K562 (cell line): Measurements from ENCODE around the gene KRTAP10-4. TPM values are rescaled to one million over a fixed set of nuclear protein-coding genes. Genes with fewer than 3 reads are reported as not detected.
A peak's percentile ranks its signal among the peaks of the same experiment; 100 is the strongest.

ENCODE experiments used
- ATAC-seq: fragments of 200-7000 bp; cut with Tn5 transposase; 3 replicates; pipeline ENCODE4 v1.9.1; 2020; ENCODE audit warnings: moderate library complexity
- BruUV-seq: library from RNA; stranded (reverse); fragments of 400-500 nt; replicated peaks from 2 replicates; lab custom pipeline; 2021; lab: Mats Ljungman, UMichigan
- CTCF ChIA-PET: fragments of 300-600 bp; formaldehyde crosslinking; extraction: SDS; loops from one replicate; lab custom pipeline; 2021; ENCODE audit warnings: low intra/inter-chr PET ratio; lab: Yijun Ruan, JAX
- POLR2A ChIA-PET: fragments of 300-600, 350-650 bp; sonication (Branson Sonifier 250); formaldehyde crosslinking; extraction: SDS; loops from one replicate; lab custom pipeline; 2021; ENCODE audit warnings: antibody characterized with exemption, inconsistent platforms; lab: Yijun Ruan, JAX
- DNase-seq, 4 experiments: peaks; one replicate each; pipeline versions ENCODE4 v3.0.0 to v3.0.0-alpha.2; 2011 to 2018; ENCODE audit warnings: low spot score in 3 of 4, mixed read lengths in 3 of 4; ENCODE audit errors: extremely low read depth in 1 of 4
- FAIRE-seq: peaks from 2 replicates; lab custom pipeline; 2011; peaks lifted over from hg19 to GRCh38; lab: Jason Lieb, UNC
- H2AFZ ChIP-seq: 2 replicates; pipeline ENCODE4 v1.6.0; 2011; ENCODE audit warnings: low read depth, low read length, control low read depth, inconsistent platforms
- H3K27ac ChIP-seq: fragments of 200-600 bp; 3 replicates; pipeline ENCODE4 v1.8.0; 2011; ENCODE audit warnings: low read depth, mild to moderate bottlenecking, control low read depth, inconsistent platforms, low read length, moderate library complexity, mixed read lengths; ENCODE audit errors: extremely low read depth
- H3K27me3 ChIP-seq, 2 experiments: fragments of 300-600 bp in 1 of 2; 2 replicates in 1 of 2; 3 replicates in 1 of 2; pipeline versions ENCODE4 v1.6.0 to v1.8.0; 2011; ENCODE audit warnings: inconsistent platforms in 2 of 2, low read length in 2 of 2, mild to moderate bottlenecking in 1 of 2, mixed read lengths in 1 of 2, moderate library complexity in 1 of 2; ENCODE audit not compliant: control insufficient read depth in 2 of 2, insufficient read depth in 2 of 2
- H3K36me3 ChIP-seq: fragments of 300-600 bp; 3 replicates; pipeline ENCODE4 v1.8.0; 2011; ENCODE audit warnings: mild to moderate bottlenecking, low read length, inconsistent platforms; ENCODE audit not compliant: control insufficient read depth, insufficient read depth
- H3K4me1 ChIP-seq, 2 experiments: fragments of 200-600 bp in 1 of 2; replicated peaks in 1 of 2; 2 replicates in 1 of 2; 3 replicates in 1 of 2; pipeline versions ENCODE4 v1.5.1 to v1.8.0; 2011; ENCODE audit warnings: inconsistent platforms in 2 of 2, low read length in 2 of 2, mild to moderate bottlenecking in 1 of 2, mixed read lengths in 1 of 2, moderate library complexity in 1 of 2; ENCODE audit not compliant: control insufficient read depth in 2 of 2, insufficient read depth in 2 of 2
- H3K4me2 ChIP-seq: 2 replicates; pipeline ENCODE4 v1.6.1; 2011; ENCODE audit warnings: low read length, control low read depth, inconsistent platforms, mixed read lengths; ENCODE audit not compliant: insufficient read depth
- H3K4me3 ChIP-seq: fragments of 200-600 bp; sonication (generic), shearing (Covaris generic); 2 replicates; pipeline ENCODE4 v1.5.1; 2016; ENCODE audit warnings: control low read depth, inconsistent platforms
- H3K79me2 ChIP-seq: fragments of 200-600 bp; 3 replicates; pipeline ENCODE4 v1.8.0; 2011; ENCODE audit warnings: low read length, inconsistent platforms; ENCODE audit not compliant: control insufficient read depth, insufficient read depth
- H3K9ac ChIP-seq, 2 experiments: 2 replicates each; pipeline versions ENCODE4 v1.6.0 to v1.6.1; 2011; ENCODE audit warnings: low read depth in 2 of 2, low read length in 2 of 2, control low read depth in 1 of 2, inconsistent platforms in 1 of 2, mild to moderate bottlenecking in 1 of 2, mixed read lengths in 1 of 2; ENCODE audit not compliant: insufficient read depth in 1 of 2
- H3K9me1 ChIP-seq: one replicate; pipeline ENCODE4 v1.6.0; 2011; ENCODE audit warnings: inconsistent platforms, mild to moderate bottlenecking, low read length, moderate library complexity; ENCODE audit not compliant: control insufficient read depth, insufficient read depth
- H3K9me3 ChIP-seq: replicated peaks from 2 replicates; pipeline ENCODE4 v1.5.1; 2011; ENCODE audit warnings: low read depth, low read length, inconsistent platforms; ENCODE audit not compliant: control insufficient read depth, insufficient read depth
- H4K20me1 ChIP-seq: replicated peaks from 2 replicates; pipeline ENCODE4 v1.6.1; 2011; ENCODE audit warnings: low read length, inconsistent platforms, mixed read lengths; ENCODE audit not compliant: control insufficient read depth, insufficient read depth
- BHLHE40 ChIP-seq: IDR thresholded peaks from 2 replicates; pipeline ENCODE4 v1.6.1; 2011; ENCODE audit warnings: low read length, improper control_type of control experiment
- NONO ChIP-seq, 2 experiments: fragments of 200-400 bp in 1 of 2; fragments of 450-650 bp in 1 of 2; formaldehyde crosslinking in 1 of 2; IDR thresholded peaks; 2 replicates each; pipeline ENCODE4 v1.6.1; 2017; ENCODE audit warnings: low read depth in 2 of 2, mild to moderate bottlenecking in 2 of 2, moderate library complexity in 2 of 2, low read length in 1 of 2
- RBM34 ChIP-seq: fragments of 200-400 bp; formaldehyde crosslinking; IDR thresholded peaks from 2 replicates; pipeline ENCODE4 v1.6.1; 2018; ENCODE audit warnings: low read length, borderline replicate concordance; ENCODE audit not compliant: insufficient read depth
- ZNF184 ChIP-seq: sonication (generic); formaldehyde crosslinking; IDR thresholded peaks from 2 replicates; pipeline ENCODE4 v1.5.0; 2020; ENCODE audit warnings: missing genetic modification reagents
- ZNF518B ChIP-seq: fragments of 250-450 bp; sonication (Bioruptor Pico); IDR thresholded peaks from 2 replicates; pipeline ENCODE4 v1.5.0; 2021; ENCODE audit warnings: mild to moderate bottlenecking, moderate library complexity
- ZNF717 ChIP-seq: fragments of 250-450 bp; sonication (Bioruptor Pico); IDR thresholded peaks from 2 replicates; pipeline ENCODE4 v1.5.0; 2021
- WGBS: fragments of 100-300 bp; shearing (Covaris generic); methylation state at CpG from one replicate; pipeline ENCODE4 v1.1.6; 2016; ENCODE audit warnings: low coverage, mixed read lengths; ENCODE audit not compliant: insufficient coverage; ENCODE audit errors: missing lambda C conversion rate; 5-methylcytosine and 5-hydroxymethylcytosine counted together
- in situ Hi-C: fragments of 300-500 bp; cut with MboI; formaldehyde crosslinking; loops from 4 replicates; pipeline ENCODE4 v1.15.0; 2018; ENCODE audit warnings: inconsistent platforms, mixed read lengths
- intact Hi-C: fragments of 100-400 bp; cut with micrococcal nuclease; formaldehyde crosslinking; loops from 2 replicates; pipeline ENCODE4 v1.14.2; 2022
- polyA plus RNA-seq, 8 experiments: library from polyadenylated mRNA; depleted of rRNA in 4 of 8; stranded (reverse) in 5 of 8; unstranded in 3 of 8; fragments of >200 nt; fragmentation: Nextera tagmentation in 2 of 8; fragmentation: Illumina TruSeq in 1 of 8; extraction: Ambion mirVana in 2 of 8; extraction: Trizol in 1 of 8; gene quantifications; 2 replicates each; pipeline versions ENCODE4 v1.2.1 to v1.2.3, GENCODE V29; 2011 to 2014; ENCODE audit warnings: inconsistent platforms in 1 of 8, missing spikeins in 1 of 8
- total RNA-seq, 7 experiments: library from RNA; depleted of rRNA in 6 of 7; stranded (reverse); fragments of >200 nt in 6 of 7; fragmentation: Illumina TruSeq in 2 of 7; extraction: Trizol in 2 of 7; gene quantifications; 2 replicates each; pipeline versions ENCODE4 v1.2.1 to v1.2.3, GENCODE V29; 2011 to 2021; ENCODE audit warnings: low replicate concordance in 1 of 7
- TF ChIP-seq, protein P1 (sequence below), 2 experiments: fragments of 450-650 bp; formaldehyde crosslinking in 1 of 2; IDR thresholded peaks; 2 replicates each; pipeline versions ENCODE4 v1.4.0 to v1.6.1; 2014 to 2020; ENCODE audit warnings: mild to moderate bottlenecking in 2 of 2, borderline replicate concordance in 1 of 2, low read depth in 1 of 2

The KRTAP10-4 gene
- total and polyA plus RNA-seq, 9 of the 15 experiments (the other 6 are each of a cell fraction or from before 2014, with no cell fraction given), result not detected

- TF ChIP-seq ZNF518B (no peak), ZNF184 (CRISPR knock-in tag) (no peak)
These were observed 8.5 kb downstream of the KRTAP10-4 start (continued) for GRCh38 chr21:44582055-44582454.

DNA sequence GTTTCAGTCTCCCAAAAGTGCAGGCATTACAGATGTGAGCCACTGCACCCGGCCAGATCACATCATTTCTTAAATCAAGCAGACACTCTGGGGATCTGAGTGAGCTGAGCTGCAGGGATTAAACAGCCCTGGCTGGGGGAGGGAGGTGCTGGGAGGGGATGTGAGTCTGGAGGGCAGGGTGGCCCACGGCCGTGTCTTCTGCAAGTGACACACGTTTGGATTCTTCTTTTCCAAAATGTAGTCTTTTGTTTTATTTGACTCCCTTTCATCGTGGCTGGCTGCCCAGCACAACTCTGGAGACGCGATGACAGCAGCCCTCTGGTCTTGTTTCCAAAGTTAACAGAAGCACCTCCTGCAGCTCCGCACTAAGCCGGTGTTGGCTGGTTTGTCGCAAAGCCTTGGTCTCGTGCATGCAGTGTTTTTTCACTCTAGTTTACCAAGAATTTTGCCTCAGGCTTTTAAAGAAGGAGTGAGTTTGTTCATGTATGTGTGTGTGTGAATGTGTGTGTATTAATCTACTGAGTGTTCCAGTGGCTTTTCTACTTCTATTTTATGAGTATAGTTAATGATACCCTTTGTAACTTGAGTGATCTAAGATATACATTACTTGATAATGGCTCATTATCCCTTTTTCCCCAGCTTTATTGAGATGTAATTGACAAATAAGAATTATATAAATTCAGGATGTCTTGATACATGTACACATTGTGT, 9.7 kb downstream of the KRTAP10-4 start:
- H3K27ac ChIP-seq, result no peak overlapping the region
- H3K4me3 ChIP-seq, result no peak overlapping the region
- H3K4me2 ChIP-seq, result no peak overlapping the region
- no peak overlapping the region for H3K9ac ChIP-seq
- H4K20me1 ChIP-seq, result no peaks in the 10 kb centered on the region
- ChIA-PET POLR2A (interaction anchor here (0.8 to 1.6 kb wide), 2 partner anchors 13 to 95 kb away, joined by 3 to 4 read pairs; no protein-coding TSS in a partner anchor), CTCF (no interaction called here)
- ATAC-seq, result no peak
- H3K79me2 ChIP-seq, result no peaks in the 10 kb centered on the region
- H3K27me3 ChIP-seq, result peaks cover 0 to 6% of the 10 kb centered on the region in 2 experiments; a peak in 1 of 5 replicates
- TF ChIP-seq NONO (IDR thresholded peaks at IDR 0.05; ENCODE audit: low read depth in 2 of 2, low read length in 1 of 2), result no peak
- TF ChIP-seq, protein P1, sequence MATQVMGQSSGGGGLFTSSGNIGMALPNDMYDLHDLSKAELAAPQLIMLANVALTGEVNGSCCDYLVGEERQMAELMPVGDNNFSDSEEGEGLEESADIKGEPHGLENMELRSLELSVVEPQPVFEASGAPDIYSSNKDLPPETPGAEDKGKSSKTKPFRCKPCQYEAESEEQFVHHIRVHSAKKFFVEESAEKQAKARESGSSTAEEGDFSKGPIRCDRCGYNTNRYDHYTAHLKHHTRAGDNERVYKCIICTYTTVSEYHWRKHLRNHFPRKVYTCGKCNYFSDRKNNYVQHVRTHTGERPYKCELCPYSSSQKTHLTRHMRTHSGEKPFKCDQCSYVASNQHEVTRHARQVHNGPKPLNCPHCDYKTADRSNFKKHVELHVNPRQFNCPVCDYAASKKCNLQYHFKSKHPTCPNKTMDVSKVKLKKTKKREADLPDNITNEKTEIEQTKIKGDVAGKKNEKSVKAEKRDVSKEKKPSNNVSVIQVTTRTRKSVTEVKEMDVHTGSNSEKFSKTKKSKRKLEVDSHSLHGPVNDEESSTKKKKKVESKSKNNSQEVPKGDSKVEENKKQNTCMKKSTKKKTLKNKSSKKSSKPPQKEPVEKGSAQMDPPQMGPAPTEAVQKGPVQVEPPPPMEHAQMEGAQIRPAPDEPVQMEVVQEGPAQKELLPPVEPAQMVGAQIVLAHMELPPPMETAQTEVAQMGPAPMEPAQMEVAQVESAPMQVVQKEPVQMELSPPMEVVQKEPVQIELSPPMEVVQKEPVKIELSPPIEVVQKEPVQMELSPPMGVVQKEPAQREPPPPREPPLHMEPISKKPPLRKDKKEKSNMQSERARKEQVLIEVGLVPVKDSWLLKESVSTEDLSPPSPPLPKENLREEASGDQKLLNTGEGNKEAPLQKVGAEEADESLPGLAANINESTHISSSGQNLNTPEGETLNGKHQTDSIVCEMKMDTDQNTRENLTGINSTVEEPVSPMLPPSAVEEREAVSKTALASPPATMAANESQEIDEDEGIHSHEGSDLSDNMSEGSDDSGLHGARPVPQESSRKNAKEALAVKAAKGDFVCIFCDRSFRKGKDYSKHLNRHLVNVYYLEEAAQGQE (IDR thresholded peaks at IDR 0.05; ENCODE audit: borderline replicate concordance), result peak; percentile 61
- TF ChIP-seq, protein P1 (CRISPR knock-in tag; IDR thresholded peaks at IDR 0.05; ENCODE audit: low read depth), result no peak
- TF ChIP-seq RBM34, result no peak
- TF ChIP-seq BHLHE40, result peak; percentile 31; the same call in 1 of the 2 replicates
- TF ChIP-seq ZNF717 (CRISPR knock-in tag), result no peak
- no TSS peak for BruUV-seq
- DNase-seq, result no peak
- H3K4me1 ChIP-seq, result no peaks in the 10 kb centered on the region; a peak in 2 of 5 replicates
- peak; percentile 29 for FAIRE-seq
- peaks cover 3% of the 10 kb centered on the region; the same call in 1 of the 2 replicates for H3K9me3 ChIP-seq
- 17% methylated on average over 11 of the region's 11 CpGs for WGBS
- intact Hi-C loops, result no loop called here
- no peaks in the 10 kb centered on the region for H3K36me3 ChIP-seq
- no peak overlapping the region for H2AFZ ChIP-seq
- in situ Hi-C loops, result no loop called here
- H3K9me1 ChIP-seq, result no peaks in the 10 kb centered on the region
